GM12878 (cell line): ENCODE data around the gene CLN6. TPM values are rescaled to one million over a fixed set of nuclear protein-coding genes. Genes with fewer than 3 reads are reported as not detected.

Experiments
- ATAC-seq: fragments of 200-7000 bp; cut with Tn5 transposase; 3 replicates; pipeline ENCODE4 v1.9.1; 2020; ENCODE audit warnings: mild to moderate bottlenecking, moderate library complexity
- BruUV-seq: library from RNA; stranded (reverse); fragments of 400-500 nt; replicated peaks from 2 replicates; lab custom pipeline; 2021; lab: Mats Ljungman, UMichigan
- CTCF ChIA-PET: fragments of 300-600 bp; sonication (Branson Sonifier 250); formaldehyde crosslinking; extraction: SDS; loops from one replicate; lab custom pipeline; 2021; ENCODE audit warnings: inconsistent platforms; lab: Yijun Ruan, JAX
- POLR2A ChIA-PET: fragments of 350-600 bp; formaldehyde crosslinking; extraction: SDS; loops from one replicate; lab custom pipeline; 2021; ENCODE audit warnings: inconsistent platforms; lab: Charles Lee
- RAD21 ChIA-PET: fragments of 300-600 bp; sonication (Branson Sonifier 250); formaldehyde crosslinking; loops from one replicate; lab custom pipeline; 2023; ENCODE audit warnings: antibody characterized with exemption; ENCODE audit not compliant: unreplicated experiment; lab: Charles Lee
- SMC1A ChIA-PET: fragments of 300-600 bp; sonication (Branson Sonifier 250); formaldehyde crosslinking; loops from one replicate; lab custom pipeline; 2023; ENCODE audit not compliant: unreplicated experiment, uncharacterized antibody; lab: Charles Lee
- DNase-seq: peaks from one replicate; pipeline ENCODE4 v3.0.0-alpha.2; 2011; ENCODE audit warnings: low read depth, low spot score
- FAIRE-seq: peaks from 3 replicates; lab custom pipeline; 2011; peaks lifted over from hg19 to GRCh38; lab: Jason Lieb, UNC
- H2AFZ ChIP-seq: 2 replicates; pipeline ENCODE4 v1.6.0; 2011; ENCODE audit warnings: low read depth, low read length, control low read depth; ENCODE audit not compliant: control insufficient read depth
- H3K27ac ChIP-seq: 2 replicates; pipeline ENCODE4 v1.5.1; 2011; ENCODE audit warnings: control low read depth; ENCODE audit not compliant: control insufficient read depth, insufficient read depth
- H3K27me3 ChIP-seq, 2 experiments: replicated peaks in 1 of 2; 2 replicates each; pipeline versions ENCODE4 v1.6.0 to v1.6.1; 2011; ENCODE audit warnings: low read length in 1 of 2; ENCODE audit not compliant: control insufficient read depth in 2 of 2, insufficient read depth in 2 of 2
- H3K36me3 ChIP-seq, 2 experiments: 2 replicates each; pipeline ENCODE4 v1.5.1; 2011; ENCODE audit warnings: low read length in 1 of 2; ENCODE audit not compliant: control insufficient read depth in 2 of 2, insufficient read depth in 2 of 2
- H3K4me1 ChIP-seq: 2 replicates; pipeline ENCODE4 v1.6.1; 2011; ENCODE audit warnings: mild to moderate bottlenecking, low read length, moderate library complexity, mixed read lengths; ENCODE audit not compliant: control insufficient read depth, insufficient read depth
- H3K4me2 ChIP-seq: 2 replicates; pipeline ENCODE4 v1.6.0; 2011; ENCODE audit warnings: control low read depth; ENCODE audit not compliant: control insufficient read depth, insufficient read depth
- H3K4me3 ChIP-seq: fragments of 200-600 bp; sonication (generic); 2 replicates; pipeline ENCODE4 v1.5.1; 2016
- H3K79me2 ChIP-seq: 2 replicates; pipeline ENCODE4 v1.6.0; 2011; ENCODE audit warnings: low read length; ENCODE audit not compliant: control insufficient read depth, insufficient read depth
- H3K9ac ChIP-seq: 2 replicates; pipeline ENCODE4 v1.8.0; 2011; ENCODE audit warnings: low read length, control low read depth, mixed read lengths; ENCODE audit not compliant: control insufficient read depth, insufficient read depth
- H3K9me3 ChIP-seq: replicated peaks from 3 replicates; pipeline ENCODE4 v1.5.1; 2011; ENCODE audit warnings: mild to moderate bottlenecking, low read length; ENCODE audit not compliant: control insufficient read depth, insufficient read depth
- H4K20me1 ChIP-seq: 2 replicates; pipeline ENCODE4 v1.6.0; 2011; ENCODE audit not compliant: control insufficient read depth, insufficient read depth
- BCL3 ChIP-seq: IDR thresholded peaks from 2 replicates; pipeline ENCODE4 v1.6.1; 2011; ENCODE audit warnings: borderline replicate concordance, low read depth, mild to moderate bottlenecking, moderate library complexity, low read length; ENCODE audit not compliant: insufficient read depth, poor library complexity, severe bottlenecking
- BRCA1 ChIP-seq: IDR thresholded peaks from 2 replicates; pipeline ENCODE4 v1.6.1; 2011; ENCODE audit warnings: low read depth, low read length, improper control_type of control experiment
- CBX3 ChIP-seq: fragments of 200-600 bp; sonication (generic); IDR thresholded peaks from 2 replicates; pipeline ENCODE4 v1.6.1; 2016; ENCODE audit warnings: low read depth, borderline replicate concordance
- EZH2 ChIP-seq: IDR thresholded peaks from 2 replicates; pipeline ENCODE4 v1.6.1; 2012; ENCODE audit warnings: low read depth, mild to moderate bottlenecking, control low read depth, inconsistent platforms, low read length, borderline replicate concordance; ENCODE audit not compliant: control insufficient read depth
- IRF5 ChIP-seq: fragments of 450-650 bp; IDR thresholded peaks from 2 replicates; pipeline ENCODE4 v1.6.1; 2017; ENCODE audit warnings: borderline replicate concordance
- MYB ChIP-seq: fragments of 150-350 bp; IDR thresholded peaks from 2 replicates; pipeline ENCODE4 v1.6.1; 2014; ENCODE audit warnings: mild to moderate bottlenecking, low read depth, low read length, borderline replicate concordance
- NFXL1 ChIP-seq: fragments of 450-650 bp; IDR thresholded peaks from 2 replicates; pipeline ENCODE4 v1.6.1; 2017; ENCODE audit warnings: antibody characterized with exemption, mild to moderate bottlenecking, borderline replicate concordance
- SREBF2 ChIP-seq: IDR thresholded peaks from 2 replicates; pipeline ENCODE4 v1.6.1; 2012; ENCODE audit warnings: mild to moderate bottlenecking, low read length
- SUZ12 ChIP-seq: fragments of 200-600 bp; sonication (generic); IDR thresholded peaks from one replicate; pipeline ENCODE4 v1.6.1; 2018; ENCODE audit warnings: antibody characterized with exemption, mild to moderate bottlenecking; ENCODE audit not compliant: unreplicated experiment
- USF2 ChIP-seq: IDR thresholded peaks from 2 replicates; pipeline ENCODE4 v1.6.1; 2011; ENCODE audit warnings: low read depth, low read length, improper control_type of control experiment, borderline replicate concordance
- YY1 ChIP-seq: IDR thresholded peaks from 2 replicates; pipeline ENCODE4 v1.6.1; 2011; ENCODE audit warnings: low read depth, mild to moderate bottlenecking, low read length
- ZNF274 ChIP-seq: IDR thresholded peaks from one replicate; pipeline ENCODE4 v1.8.0; 2011; ENCODE audit not compliant: insufficient read length, insufficient read depth
- WGBS: methylation state at CpG from one replicate; pipeline ENCODE4 v1.1.6; 2016; ENCODE audit warnings: low lambda C conversion rate; ENCODE audit not compliant: insufficient replicate concordance, insufficient coverage; ENCODE audit errors: missing lambda C conversion rate; 5-methylcytosine and 5-hydroxymethylcytosine counted together
- in situ Hi-C: fragments of 300-500 bp; cut with MboI; formaldehyde crosslinking; loops from 9 replicates; pipeline ENCODE4 v1.14.3; 2018; ENCODE audit warnings: mixed read lengths
- intact Hi-C: fragments of 100-400 bp; cut with micrococcal nuclease; formaldehyde crosslinking; loops from one replicate; pipeline ENCODE4 v1.14.2; 2022; ENCODE audit not compliant: unreplicated experiment
- polyA plus RNA-seq, 11 experiments: library from polyadenylated mRNA; depleted of rRNA in 4 of 11; unstranded in 6 of 11; stranded (reverse) in 5 of 11; fragments of >200 nt; fragmentation: Nextera tagmentation in 4 of 11; fragmentation: Illumina TruSeq in 1 of 11; extraction: Ambion mirVana in 4 of 11; extraction: Trizol in 1 of 11; gene quantifications; 1 replicate in 1 of 11; 2 replicates in 10 of 11; pipeline versions ENCODE4 v1.2.1 to v1.2.3, GENCODE V29; 2011 to 2016; ENCODE audit warnings: inconsistent platforms in 2 of 11, missing spikeins in 2 of 11, low read depth in 1 of 11
- total RNA-seq, 4 experiments: library from RNA; depleted of rRNA in 3 of 4; stranded (reverse); fragments of >200 nt in 3 of 4; fragmentation: Illumina TruSeq in 1 of 4; extraction: Trizol in 1 of 4; gene quantifications; 2 replicates each; pipeline versions ENCODE4 v1.2.1 to v1.2.3, GENCODE V29; 2013 to 2021

The CLN6 gene
- total and polyA plus RNA-seq, 10 of the 15 experiments (the other 5 are each of a cell fraction or from before 2014, with no cell fraction given) = 0.74 to 69.0 (median 30.3) TPM

- BruUV-seq = no TSS peak
- Histone ChIP-seq H3K79me2 (peaks cover 2% of the 10 kb centered on the region), H3K36me3 (peaks cover 10 to 18% of the 10 kb centered on the region in 2 experiments; a peak in 3 of 4 replicates), H3K27ac (no peak overlapping the region), H2AFZ (no peak overlapping the region), H4K20me1 (no peaks in the 10 kb centered on the region), H3K9ac (no peak overlapping the region), H3K9me3 (no peaks in the 10 kb centered on the region), H3K4me2 (no peak overlapping the region), H3K4me1 (peaks cover 20% of the 10 kb centered on the region), H3K4me3 (no peak overlapping the region), H3K27me3 (no peaks in the 10 kb centered on the region)
- no peak for TF ChIP-seq BCL3
- TF ChIP-seq SUZ12 = no peak
- TF ChIP-seq SREBF2 = no peak
- TF ChIP-seq MYB = no peak
- TF ChIP-seq YY1 = no peak
- no peak for TF ChIP-seq NFXL1
- no peak for TF ChIP-seq EZH2
- no peak for TF ChIP-seq USF2
- TF ChIP-seq ZNF274 = no peak
- TF ChIP-seq CBX3 = no peak
- TF ChIP-seq IRF5 = no peak
- TF ChIP-seq BRCA1 = no peak
- POLR2A ChIA-PET = interaction anchor here (1.0 kb wide), 1 partner anchor 154 kb away, joined by 3 read pairs; the partner anchor contains the start of gene PIAS1
- WGBS = 78% methylated on average over 16 of the region's 16 CpGs
- CTCF ChIA-PET = no interaction called here
- DNase-seq = no peak
- ATAC-seq = no peak
- SMC1A ChIA-PET = no interaction called here
- FAIRE-seq = no peak
- intact Hi-C loops = no loop called here
- RAD21 ChIA-PET = no interaction called here
- in situ Hi-C loops = no loop called here
Measured at GRCh38 chr15:68208136-68208535, 21.4 kb downstream of the CLN6 start.
